SK-MEL-5 (cell line): ENCODE data around the gene PDE11A. TPM values are rescaled to one million over a fixed set of nuclear protein-coding genes. Genes with fewer than 3 reads are reported as not detected.

ENCODE experiments used
- DNase-seq: peaks from one replicate; pipeline ENCODE4 v3.0.0-alpha.2; 2016; ENCODE audit warnings: low read depth, low spot score
- in situ Hi-C: cut with HindIII; loops from 2 replicates; pipeline ENCODE4 v1.10.0; 2016; ENCODE audit warnings: low sequenced_read_pairs, high pct_unique_total_duplicates, low pct_unique_long_range_greater_than_20kb
- total RNA-seq: library from RNA; depleted of rRNA; stranded (reverse); fragments of >200 nt; shearing (Covaris generic); gene quantifications from 2 replicates; pipeline ENCODE4 v1.2.3, GENCODE V29; 2014

Gene PDE11A
- total RNA-seq, 1 experiment from 2014 or later: 1.7 TPM

GRCh38 chr2:177604271-177605065 lies 468.1 kb downstream of the PDE11A start:
- DNase-seq: peak; percentile 78
- in situ Hi-C loops: loop anchor here (25.0 kb wide), 1 partner anchor 92 kb away; no protein-coding TSS in a partner anchor

DNA sequence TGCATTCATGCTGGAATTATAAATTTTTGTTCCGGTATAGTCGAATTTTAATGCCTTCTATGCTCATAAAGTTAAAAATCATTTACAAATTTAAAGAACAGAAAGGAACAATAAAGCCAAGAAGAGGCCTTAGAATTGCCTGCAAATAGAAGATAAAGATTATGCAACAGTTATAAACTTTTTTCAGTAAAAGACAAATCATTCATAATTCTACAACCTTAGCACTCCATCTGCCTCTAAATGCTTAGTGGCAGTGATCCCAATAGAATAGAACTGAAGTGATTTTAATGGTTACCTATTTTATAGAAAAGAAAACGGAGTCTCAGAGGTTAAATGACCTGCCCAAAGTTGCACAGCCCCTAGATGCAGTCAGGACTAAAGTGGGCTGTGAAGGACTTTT lies 468.8 kb downstream of the PDE11A start:
- in situ Hi-C loops: loop anchor here (25.0 kb wide), 1 partner anchor 91 kb away; no protein-coding TSS in a partner anchor
- no peak for DNase-seq

DNA sequence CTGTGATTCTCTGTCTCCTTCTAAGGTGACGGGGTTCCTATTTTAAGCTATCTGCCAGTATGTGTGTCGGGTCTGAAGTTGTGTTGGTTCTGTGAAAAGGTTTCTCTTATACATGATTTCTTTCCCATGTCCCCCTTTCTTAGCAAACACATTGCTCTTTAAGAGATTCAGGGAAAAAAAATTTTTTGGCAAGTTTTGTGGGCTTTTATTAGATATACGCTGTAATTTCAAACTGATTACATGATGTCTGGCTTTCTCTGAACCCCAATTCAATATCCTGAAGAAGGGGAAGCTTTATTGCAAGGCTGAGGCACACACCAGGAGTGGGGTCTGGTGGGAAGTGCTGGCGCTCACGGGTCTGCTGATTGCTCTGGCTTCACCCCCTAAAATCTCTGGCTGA lies 469.4 kb downstream of the PDE11A start:
- in situ Hi-C loops: loop anchor here (25.0 kb wide), 1 partner anchor 91 kb away; no protein-coding TSS in a partner anchor
- no peak for DNase-seq

GRCh38 chr2:177602611-177603164 lies 469.9 kb downstream of the PDE11A start:
- in situ Hi-C loops: loop anchor here (25.0 kb wide), 1 partner anchor 90 kb away; no protein-coding TSS in a partner anchor

DNA sequence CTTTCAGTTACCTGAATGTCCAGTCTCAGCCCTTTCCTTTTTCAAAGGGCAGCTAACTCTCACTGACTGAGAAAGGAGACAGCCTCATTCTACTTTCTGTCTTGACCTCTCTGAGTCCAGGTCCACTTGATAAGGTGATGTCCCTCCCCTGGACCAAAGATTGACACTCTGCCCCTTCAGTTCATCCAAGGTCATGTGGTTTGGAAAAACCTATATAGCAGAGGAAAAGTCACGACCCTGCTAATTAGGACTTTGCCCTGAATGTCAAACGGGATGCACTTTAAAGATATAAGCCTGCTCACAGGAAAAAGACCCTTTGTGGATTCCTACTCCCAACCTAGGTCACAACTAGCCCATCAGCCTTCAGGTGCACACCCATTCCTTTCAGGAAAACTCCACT lies 471.7 kb downstream of the PDE11A start:
- DNase-seq: no peak
- in situ Hi-C loops: loop anchor here (25.0 kb wide), 1 partner anchor 89 kb away; no protein-coding TSS in a partner anchor

More at GRCh38 chr2:177602611-177603164, 469.9 kb downstream of the PDE11A start:
- no peak for DNase-seq

DNA sequence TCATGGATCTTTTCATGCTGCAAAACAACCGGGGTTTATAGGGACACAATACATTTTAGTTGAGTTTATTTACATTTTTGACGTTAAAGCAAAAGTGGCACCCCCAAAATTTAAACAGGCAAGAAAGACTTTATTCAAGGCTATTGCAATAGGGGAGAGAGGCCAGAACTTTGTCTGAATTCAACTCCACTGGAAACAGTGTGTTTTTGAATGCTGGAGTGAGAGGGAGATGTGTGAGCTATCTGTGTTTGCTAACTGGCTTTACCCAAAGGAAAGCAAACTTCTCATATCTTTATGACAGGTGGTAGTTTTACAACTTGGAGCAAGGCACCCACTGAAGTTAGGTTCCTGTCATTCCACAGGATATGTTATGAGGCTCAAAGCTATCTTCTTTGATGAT lies 472.6 kb downstream of the PDE11A start:
- no peak for DNase-seq
- in situ Hi-C loops: loop anchor here (25.0 kb wide), 1 partner anchor 88 kb away; no protein-coding TSS in a partner anchor

DNA sequence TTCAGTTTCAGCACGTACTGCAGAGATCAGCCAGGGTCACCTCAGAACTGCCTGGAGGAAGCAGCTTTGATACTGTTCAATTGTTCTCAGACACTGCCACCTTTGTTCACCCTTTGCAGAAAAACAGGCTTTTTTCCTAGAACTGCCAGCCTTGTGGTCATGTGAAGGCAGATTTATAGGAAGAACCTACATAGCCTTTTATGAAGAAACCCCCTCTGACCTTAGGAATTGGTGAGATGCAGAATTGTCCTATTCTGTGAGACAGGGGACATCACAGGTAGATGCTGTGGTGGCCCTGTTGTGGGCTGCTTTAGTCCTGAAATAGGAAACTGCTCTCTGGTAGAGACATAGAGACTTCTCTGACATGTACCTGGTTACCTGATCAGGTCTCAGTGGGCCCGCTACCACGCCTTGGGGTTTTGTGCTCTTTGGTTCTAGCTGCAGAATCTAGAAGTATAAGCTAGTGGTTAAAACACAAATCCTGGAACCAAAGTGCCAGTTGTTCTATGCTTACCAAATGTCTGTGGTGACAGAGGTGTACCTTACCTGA lies 473.4 kb downstream of the PDE11A start:
- in situ Hi-C loops: no loop called here
- peak; percentile 96 for DNase-seq

- DNase-seq: peak; percentile 57
- in situ Hi-C loops: no loop called here
These were observed 474.0 kb downstream of the PDE11A start for GRCh38 chr2:177598326-177599138.

DNA sequence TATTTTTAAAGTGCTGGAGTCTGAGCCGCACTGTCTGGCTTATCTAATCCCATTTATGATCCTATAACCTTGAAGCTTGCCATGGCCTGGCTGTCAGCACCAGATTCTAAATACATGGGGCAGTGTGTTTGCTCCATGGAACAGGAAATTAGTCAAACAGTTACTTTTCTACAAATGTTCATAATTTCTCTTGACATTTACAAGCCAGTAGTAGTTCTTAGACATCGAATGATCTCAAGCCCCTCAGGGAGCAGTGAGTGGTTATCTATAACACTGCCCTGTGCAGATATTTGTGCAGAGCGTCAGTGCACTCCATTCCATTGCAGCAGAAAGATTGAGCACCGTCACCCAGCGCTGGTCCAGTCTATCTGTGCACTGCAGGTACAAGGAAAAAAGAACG lies 474.8 kb downstream of the PDE11A start:
- no peak for DNase-seq
- in situ Hi-C loops: no loop called here

- no peak for DNase-seq
- in situ Hi-C loops: no loop called here
These were observed 475.7 kb downstream of the PDE11A start for GRCh38 chr2:177596866-177597265.

DNA sequence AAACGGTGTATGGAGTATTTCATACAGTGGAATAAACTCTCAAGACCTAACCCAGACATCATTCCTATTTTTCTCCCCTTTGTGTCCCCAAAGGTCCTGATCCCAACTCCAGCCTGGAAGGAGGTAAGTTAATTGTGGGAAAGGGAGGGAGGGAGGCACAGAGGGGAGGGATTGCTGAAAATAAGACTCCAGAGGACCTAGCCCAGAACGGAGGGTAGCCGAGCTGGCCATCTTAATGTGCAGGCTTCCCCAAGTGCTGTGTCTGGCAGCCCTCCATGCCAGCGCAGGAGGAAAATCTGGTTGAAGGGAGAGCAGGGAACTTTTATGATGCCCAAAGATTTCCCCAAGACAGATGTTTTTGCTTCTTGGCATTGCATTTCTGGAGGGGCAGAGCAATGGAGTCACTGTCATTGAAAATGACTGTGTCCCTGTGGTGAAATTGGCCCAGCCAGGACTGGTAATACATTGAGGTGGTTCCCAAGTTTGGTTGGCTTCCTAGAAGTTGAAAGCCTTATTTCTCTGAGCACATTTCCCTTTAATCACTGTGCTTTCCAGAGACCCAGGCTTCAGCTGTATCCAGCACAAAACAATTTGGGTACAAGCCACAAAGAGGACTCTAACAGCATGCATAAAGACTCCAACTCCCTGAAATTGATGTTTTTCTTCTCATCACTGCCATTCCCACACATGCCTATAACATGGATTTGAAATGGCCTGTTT lies 477.3 kb downstream of the PDE11A start:
- DNase-seq: no peak
- in situ Hi-C loops: no loop called here

DNA sequence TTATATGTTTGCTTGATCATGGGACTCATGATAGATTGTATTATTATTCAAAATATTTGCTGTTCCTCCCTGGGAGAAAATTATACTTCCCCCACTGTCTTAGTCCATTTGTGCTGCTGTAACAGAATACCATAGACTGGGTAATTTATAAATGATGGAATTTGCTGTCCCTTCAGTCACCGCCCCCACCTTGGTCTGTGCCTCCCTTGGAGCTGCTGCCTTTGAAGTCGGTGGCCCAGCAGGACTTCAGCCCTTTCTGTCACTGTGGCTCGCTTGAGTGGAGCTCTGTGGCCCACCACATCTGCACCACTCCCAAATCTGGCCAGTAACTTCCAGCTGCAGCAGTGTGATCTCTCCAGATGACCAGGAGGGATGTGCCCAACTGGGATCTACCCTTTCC lies 479.2 kb downstream of the PDE11A start:
- DNase-seq: no peak
- in situ Hi-C loops: no loop called here

DNA sequence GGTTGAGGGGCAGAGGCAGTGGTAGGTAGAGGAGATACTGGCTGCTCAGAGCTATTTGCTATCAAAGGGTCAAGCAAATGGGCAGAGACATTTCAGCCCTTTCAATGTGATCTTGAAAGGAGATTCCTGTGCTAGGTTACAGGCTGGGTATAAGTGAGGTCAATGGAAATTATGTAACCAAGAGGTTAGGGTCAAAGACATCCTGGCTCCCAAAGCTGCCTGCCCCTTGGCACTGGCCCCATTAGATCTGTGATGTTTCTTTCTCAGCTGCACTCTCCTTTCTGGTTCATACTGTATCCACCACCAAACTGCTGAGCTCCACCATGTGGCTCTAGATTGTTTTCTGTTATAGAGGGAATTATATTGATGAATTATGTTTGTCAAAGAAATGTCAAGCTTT lies 479.6 kb downstream of the PDE11A start:
- DNase-seq: no peak
- in situ Hi-C loops: no loop called here

DNA sequence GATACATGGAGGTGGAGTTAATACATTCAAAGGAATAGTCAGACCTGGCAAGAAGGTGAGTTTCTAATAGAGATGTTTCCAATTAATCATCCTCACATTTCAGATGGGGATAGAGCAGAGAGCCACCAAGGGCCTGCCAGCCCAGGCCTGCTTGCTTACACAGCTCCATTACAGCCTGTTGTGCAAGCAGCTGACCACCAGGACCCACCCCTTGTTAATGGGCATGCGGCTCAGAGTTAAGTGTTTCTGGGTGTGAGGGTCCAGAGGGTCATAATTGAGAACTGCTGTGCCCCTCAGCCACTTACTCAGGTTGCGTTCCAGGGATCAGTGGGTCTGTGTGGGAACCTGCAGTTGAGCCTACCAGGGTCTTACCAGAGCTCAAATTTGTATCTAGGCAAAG lies 480.2 kb downstream of the PDE11A start:
- no peak for DNase-seq
- in situ Hi-C loops: no loop called here

DNA sequence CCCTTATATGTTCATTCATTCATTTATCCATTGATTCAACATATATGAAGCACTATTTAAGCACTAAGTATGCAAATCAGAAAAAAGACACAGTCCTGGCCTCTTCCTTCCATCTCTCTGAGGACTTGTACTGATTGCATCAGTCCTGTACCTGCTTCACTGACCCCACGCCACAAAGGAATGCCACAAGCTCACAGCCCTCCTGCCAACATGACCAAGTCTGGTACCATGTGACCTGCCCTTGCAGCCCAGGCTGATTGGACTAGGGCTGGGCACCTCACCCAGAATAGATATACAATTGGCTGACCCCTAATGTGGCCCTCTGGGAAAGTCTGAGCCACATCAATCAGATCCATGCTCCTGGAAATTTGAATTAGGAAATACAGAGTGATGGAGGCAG lies 483.4 kb downstream of the PDE11A start:
- no peak for DNase-seq
- in situ Hi-C loops: no loop called here

DNA sequence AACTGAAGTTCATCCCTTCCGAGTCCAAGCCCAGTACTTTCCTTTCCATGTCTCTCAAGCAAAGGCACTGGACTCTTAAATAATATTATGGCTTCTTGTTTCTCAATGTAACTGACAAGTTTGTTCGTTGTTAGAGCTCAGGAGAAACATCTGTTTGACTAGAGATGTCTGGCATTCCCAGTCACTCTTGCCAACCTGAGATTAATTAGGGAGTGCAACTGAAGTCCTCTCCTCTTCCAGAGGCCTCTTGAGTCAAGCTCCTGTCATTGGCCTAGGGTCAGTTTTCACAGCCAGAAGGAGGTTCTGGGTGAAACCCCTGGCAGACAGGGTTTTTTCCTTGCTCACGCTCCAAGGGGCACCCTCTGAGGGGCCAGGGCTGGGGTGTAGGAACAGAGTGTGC lies 483.9 kb downstream of the PDE11A start:
- in situ Hi-C loops: no loop called here
- DNase-seq: no peak

DNA sequence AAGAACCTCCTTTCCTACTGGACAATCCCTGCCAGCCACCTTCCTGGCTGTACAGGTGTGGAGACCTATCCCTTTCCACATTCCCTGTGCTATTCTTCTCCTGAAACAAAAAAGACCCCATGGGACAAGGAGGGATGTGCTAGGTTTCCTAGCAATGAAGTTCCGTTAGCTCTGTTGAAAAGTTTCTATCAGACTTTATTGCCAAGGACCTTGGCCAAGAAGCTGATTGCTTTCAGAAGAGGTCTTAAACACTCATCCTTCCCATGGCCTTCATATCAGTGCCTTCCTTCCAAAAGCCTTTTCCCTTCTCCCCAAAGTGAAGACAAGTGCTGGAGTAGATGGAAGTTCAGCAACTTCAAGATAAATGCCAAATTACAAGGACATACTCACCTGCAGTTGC lies 485.2 kb downstream of the PDE11A start:
- in situ Hi-C loops: no loop called here
- no peak for DNase-seq
